Bronchial epithelial cell (primary cell): ENCODE data around the gene PTPRD. TPM values are rescaled to one million over a fixed set of nuclear protein-coding genes. Genes with fewer than 3 reads are reported as not detected.
"Not testable (repeated sequence)": the region's sequence is repeated elsewhere in the genome, so short reads cannot be mapped to it uniquely, and the experiment has no call there.

ENCODE experiments used
- DNase-seq: peaks from one replicate; pipeline ENCODE4 v3.0.0-alpha.2; 2010; ENCODE audit warnings: low read depth
- FAIRE-seq: peaks from 2 replicates; lab custom pipeline; 2011; peaks lifted over from hg19 to GRCh38; lab: Jason Lieb, UNC
- H3K27me3 ChIP-seq: 2 replicates; pipeline ENCODE4 v1.5.1; 2011; ENCODE audit warnings: low read length; ENCODE audit not compliant: control insufficient read depth, insufficient read depth
- H3K36me3 ChIP-seq: 2 replicates; pipeline ENCODE4 v1.5.1; 2011; ENCODE audit warnings: low read length; ENCODE audit not compliant: control insufficient read depth, insufficient read depth
- H3K4me3 ChIP-seq: 2 replicates; pipeline ENCODE4 v1.5.1; 2011; ENCODE audit warnings: mild to moderate bottlenecking, low read depth, low read length, control low read depth
- CTCF ChIP-seq: IDR thresholded peaks from 2 replicates; pipeline ENCODE4 v1.5.1; 2011; ENCODE audit warnings: mild to moderate bottlenecking, moderate library complexity, low read length, control low read depth, inconsistent platforms; ENCODE audit not compliant: insufficient read depth, severe bottlenecking
- total RNA-seq: library from RNA; depleted of rRNA; stranded (reverse); fragments of >200 nt; gene quantifications from 2 replicates; pipeline ENCODE4 v1.2.1, GENCODE V29; 2014

Gene PTPRD
- total RNA-seq, 1 donor from 2014 or later: 2.9 TPM

- TF ChIP-seq CTCF: no peak
- H3K4me3 ChIP-seq: no peak overlapping the region
- H3K36me3 ChIP-seq: no peaks in the 10 kb centered on the region
- H3K27me3 ChIP-seq: no peaks in the 10 kb centered on the region
- DNase-seq (no peak), FAIRE-seq (no peak)
These were observed 1275.7 kb downstream of the PTPRD start for GRCh38 chr9:9337129-9337528.

- FAIRE-seq (no peak), DNase-seq (no peak)
- Histone ChIP-seq H3K27me3 (no peaks in the 10 kb centered on the region), H3K36me3 (no peaks in the 10 kb centered on the region), H3K4me3 (no peak overlapping the region)
- no peak for TF ChIP-seq CTCF
These were observed 1286.1 kb downstream of the PTPRD start for GRCh38 chr9:9326749-9327148.

- no peak for TF ChIP-seq CTCF
- FAIRE-seq (no peak), DNase-seq (no peak)
- H3K4me3 ChIP-seq: no peak overlapping the region
- H3K27me3 ChIP-seq: no peaks in the 10 kb centered on the region
- H3K36me3 ChIP-seq: no peaks in the 10 kb centered on the region
These were observed 1293.8 kb downstream of the PTPRD start for GRCh38 chr9:9319007-9319406.

GRCh38 chr9:9310743-9311142, 1302.1 kb downstream of the PTPRD start:
- H3K36me3 ChIP-seq, DNase-seq, H3K4me3 ChIP-seq, H3K27me3 ChIP-seq, FAIRE-seq: not testable (repeated sequence)

GRCh38 chr9:9305600-9305999, 1307.2 kb downstream of the PTPRD start:
- FAIRE-seq (no peak), DNase-seq (no peak)
- no peak for TF ChIP-seq CTCF
- no peaks in the 10 kb centered on the region for H3K36me3 ChIP-seq
- H3K4me3 ChIP-seq: no peak overlapping the region
- H3K27me3 ChIP-seq: no peaks in the 10 kb centered on the region

GRCh38 chr9:9299134-9299533, 1313.7 kb downstream of the PTPRD start:
- H3K27me3 ChIP-seq: no peaks in the 10 kb centered on the region
- FAIRE-seq (no peak), DNase-seq (no peak)
- no peaks in the 10 kb centered on the region for H3K36me3 ChIP-seq
- no peak for TF ChIP-seq CTCF
- H3K4me3 ChIP-seq: no peak overlapping the region
